ENCODE measurements around the gene ZC3H15. TPM values are rescaled to one million over a fixed set of nuclear protein-coding genes. Genes with fewer than 3 reads are reported as not detected.
"Not testable (repeated sequence)": the region's sequence is repeated elsewhere in the genome, so short reads cannot be mapped to it uniquely, and the experiment has no call there.

Gene ZC3H15
- 28.0 TPM for total RNA-seq
- long read RNA-seq, transcript ZC3H15-201 (10 exons, 2,138 nt), result major isoform, 27 of 48 reads
- long read RNA-seq, partial matches to known transcripts, result 20 of 48 reads
- long read RNA-seq, other reads (novel, unspliced or antisense), result 1 of 48 reads

GRCh38 chr2:186485871-186486650, at the start of gene ZC3H15:
Gene ZC3H15 (plus strand): TSS chr2:186486260. CDS start chr2:186486383, 123 bp downstream.
- DNase-seq, result peak; percentile 98
- ATAC-seq, result peak; percentile 99
- intact Hi-C loops (cut with micrococcal nuclease), result no loop called here

GRCh38 chr2:186437719-186438118, 48.3 kb upstream of the ZC3H15 start:
- ATAC-seq (no peak), DNase-seq (no peak)
- intact Hi-C loops (cut with micrococcal nuclease), result no loop called here

- DNase-seq; ATAC-seq; intact Hi-C loops (cut with micrococcal nuclease): not testable (repeated sequence)
These were observed 46.4 kb upstream of the ZC3H15 start for GRCh38 chr2:186439673-186440095.

- DNase-seq (no peak), ATAC-seq (no peak)
- intact Hi-C loops (cut with micrococcal nuclease), result no loop called here
These were observed 45.6 kb upstream of the ZC3H15 start for GRCh38 chr2:186440506-186440905.

- DNase-seq (no peak), ATAC-seq (no peak)
- intact Hi-C loops (cut with micrococcal nuclease), result no loop called here
These were observed 43.2 kb upstream of the ZC3H15 start for GRCh38 chr2:186442885-186443284.

GRCh38 chr2:186443851-186444250, 42.2 kb upstream of the ZC3H15 start:
- intact Hi-C loops (cut with micrococcal nuclease), result no loop called here

GRCh38 chr2:186445506-186445905, 40.6 kb upstream of the ZC3H15 start:
- intact Hi-C loops (cut with micrococcal nuclease), result no loop called here
- ATAC-seq, result no peak

More at GRCh38 chr2:186443851-186444250, 42.2 kb upstream of the ZC3H15 start:
- ATAC-seq (no peak), DNase-seq (no peak)

GRCh38 chr2:186455613-186456012, 30.4 kb upstream of the ZC3H15 start:
- intact Hi-C loops (cut with micrococcal nuclease), result no loop called here
- DNase-seq (no peak), ATAC-seq (no peak)

More at GRCh38 chr2:186445506-186445905, 40.6 kb upstream of the ZC3H15 start:
- no peak for DNase-seq

- intact Hi-C loops (cut with micrococcal nuclease), result no loop called here
- ATAC-seq (no peak), DNase-seq (no peak)
These were observed 29.1 kb upstream of the ZC3H15 start for GRCh38 chr2:186456941-186457340.

GRCh38 chr2:186457908-186458307, 28.2 kb upstream of the ZC3H15 start:
- intact Hi-C loops (cut with micrococcal nuclease), result no loop called here
- DNase-seq (no peak), ATAC-seq (no peak)

- no peak for DNase-seq
- intact Hi-C loops (cut with micrococcal nuclease), result no loop called here
- ATAC-seq, result no peak
These were observed 27.1 kb upstream of the ZC3H15 start for GRCh38 chr2:186459009-186459408.

GRCh38 chr2:186460465-186460864, 25.6 kb upstream of the ZC3H15 start:
- no peak for DNase-seq
- intact Hi-C loops (cut with micrococcal nuclease), result no loop called here
- ATAC-seq, result no peak

GRCh38 chr2:186466743-186467142, 19.3 kb upstream of the ZC3H15 start:
- no peak for DNase-seq
- intact Hi-C loops (cut with micrococcal nuclease), result no loop called here
- no peak for ATAC-seq

GRCh38 chr2:186467421-186467820, 18.6 kb upstream of the ZC3H15 start:
- DNase-seq, result no peak
- no peak for ATAC-seq
- intact Hi-C loops (cut with micrococcal nuclease), result no loop called here

- DNase-seq; intact Hi-C loops (cut with micrococcal nuclease); ATAC-seq: not testable (repeated sequence)
These were observed 13.2 kb upstream of the ZC3H15 start for GRCh38 chr2:186472722-186473493.

GRCh38 chr2:186474239-186474638, 11.8 kb upstream of the ZC3H15 start:
- intact Hi-C loops (cut with micrococcal nuclease); ATAC-seq; DNase-seq: not testable (repeated sequence)

- intact Hi-C loops (cut with micrococcal nuclease), result no loop called here
- ATAC-seq (no peak), DNase-seq (no peak)
These were observed 8.3 kb upstream of the ZC3H15 start for GRCh38 chr2:186477790-186478189.

- DNase-seq (no peak), ATAC-seq (no peak)
- intact Hi-C loops (cut with micrococcal nuclease), result no loop called here
These were observed 5.1 kb upstream of the ZC3H15 start for GRCh38 chr2:186480991-186481390.

GRCh38 chr2:186484062-186484735, 1.9 kb upstream of the ZC3H15 start:
- ATAC-seq (no peak), DNase-seq (no peak)
- intact Hi-C loops (cut with micrococcal nuclease), result no loop called here

GRCh38 chr2:186485576-186485870, 537 bp upstream of the ZC3H15 start:
- DNase-seq (no peak), ATAC-seq (no peak)
- intact Hi-C loops (cut with micrococcal nuclease), result no loop called here
